Measurements from ENCODE around the gene CYLD.

- TF ChIP-seq POLR2AphosphoS5 (IDR thresholded peaks at IDR 0.05; ENCODE audit: low read depth, low read length) (no peak), POLR2A (IDR thresholded peaks at IDR 0.05; ENCODE audit: low read depth, low read length) (no peak), TAF1 (IDR thresholded peaks at IDR 0.05; ENCODE audit: borderline replicate concordance, low read depth, low read length) (no peak)
These were observed 1.1 kb upstream of the CYLD start for GRCh38 chr16:50740736-50741135.
